ENCODE results near the gene PPIC. TPM values are rescaled to one million over a fixed set of nuclear protein-coding genes. Genes with fewer than 3 reads are reported as not detected.

Gene PPIC
- total RNA-seq, 1 experiment from 2014 or later, result 45.8 TPM

GRCh38 chr5:123035918-123036390, 571 bp downstream of the PPIC start:
- intact Hi-C loops (cut with micrococcal nuclease; ENCODE audit: unreplicated experiment), result loop anchor here (2.0 to 10.0 kb wide), 2 partner anchors 55 to 309 kb away; no protein-coding TSS in a partner anchor
- no peak for DNase-seq (ENCODE audit: low read depth, low spot score)
- Histone ChIP-seq H3K9me3 (ENCODE audit: control insufficient read depth, insufficient read depth, low read depth, low read length) (no peaks in the 10 kb centered on the region), H3K27me3 (ENCODE audit: control insufficient read depth, insufficient read depth, low read length) (no peaks in the 10 kb centered on the region), H3K27ac (ENCODE audit: low read length) (peak overlapping the region; percentile 95), H3K4me3 (ENCODE audit: low read depth in 2 of 2, low read length in 2 of 2) (peak overlapping the region; percentile 80 to 81), H3K4me1 (ENCODE audit: control insufficient read depth, insufficient read depth, low read length) (peaks cover 11% of the 10 kb centered on the region), H3K36me3 (ENCODE audit: control insufficient read depth, insufficient read depth, low read length) (no peaks in the 10 kb centered on the region; the same call in 1 of the 2 replicates)
- ChIA-PET POLR2A (no interaction called here), CTCF (interaction anchor here (0.7 kb wide), 1 partner anchor 90 kb away, joined by 3 read pairs; no protein-coding TSS in a partner anchor)
- BruUV-seq (replicated peaks), result no TSS peak
- peak; percentile 73 for ATAC-seq
- TF ChIP-seq, protein P1, sequence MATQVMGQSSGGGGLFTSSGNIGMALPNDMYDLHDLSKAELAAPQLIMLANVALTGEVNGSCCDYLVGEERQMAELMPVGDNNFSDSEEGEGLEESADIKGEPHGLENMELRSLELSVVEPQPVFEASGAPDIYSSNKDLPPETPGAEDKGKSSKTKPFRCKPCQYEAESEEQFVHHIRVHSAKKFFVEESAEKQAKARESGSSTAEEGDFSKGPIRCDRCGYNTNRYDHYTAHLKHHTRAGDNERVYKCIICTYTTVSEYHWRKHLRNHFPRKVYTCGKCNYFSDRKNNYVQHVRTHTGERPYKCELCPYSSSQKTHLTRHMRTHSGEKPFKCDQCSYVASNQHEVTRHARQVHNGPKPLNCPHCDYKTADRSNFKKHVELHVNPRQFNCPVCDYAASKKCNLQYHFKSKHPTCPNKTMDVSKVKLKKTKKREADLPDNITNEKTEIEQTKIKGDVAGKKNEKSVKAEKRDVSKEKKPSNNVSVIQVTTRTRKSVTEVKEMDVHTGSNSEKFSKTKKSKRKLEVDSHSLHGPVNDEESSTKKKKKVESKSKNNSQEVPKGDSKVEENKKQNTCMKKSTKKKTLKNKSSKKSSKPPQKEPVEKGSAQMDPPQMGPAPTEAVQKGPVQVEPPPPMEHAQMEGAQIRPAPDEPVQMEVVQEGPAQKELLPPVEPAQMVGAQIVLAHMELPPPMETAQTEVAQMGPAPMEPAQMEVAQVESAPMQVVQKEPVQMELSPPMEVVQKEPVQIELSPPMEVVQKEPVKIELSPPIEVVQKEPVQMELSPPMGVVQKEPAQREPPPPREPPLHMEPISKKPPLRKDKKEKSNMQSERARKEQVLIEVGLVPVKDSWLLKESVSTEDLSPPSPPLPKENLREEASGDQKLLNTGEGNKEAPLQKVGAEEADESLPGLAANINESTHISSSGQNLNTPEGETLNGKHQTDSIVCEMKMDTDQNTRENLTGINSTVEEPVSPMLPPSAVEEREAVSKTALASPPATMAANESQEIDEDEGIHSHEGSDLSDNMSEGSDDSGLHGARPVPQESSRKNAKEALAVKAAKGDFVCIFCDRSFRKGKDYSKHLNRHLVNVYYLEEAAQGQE (IDR thresholded peaks at IDR 0.05; ENCODE audit: insufficient read depth in 1 of 2, low read depth in 2 of 2, low read length in 1 of 2), result no peak
- peak; percentile 0; the same call in 1 of the 2 replicates for TF ChIP-seq CTCF (IDR thresholded peaks at IDR 0.05)
- in situ Hi-C loops (cut with HindIII; ENCODE audit: low pct_unique_long_range_greater_than_20kb, low sequenced_read_pairs), result no loop called here

DNA sequence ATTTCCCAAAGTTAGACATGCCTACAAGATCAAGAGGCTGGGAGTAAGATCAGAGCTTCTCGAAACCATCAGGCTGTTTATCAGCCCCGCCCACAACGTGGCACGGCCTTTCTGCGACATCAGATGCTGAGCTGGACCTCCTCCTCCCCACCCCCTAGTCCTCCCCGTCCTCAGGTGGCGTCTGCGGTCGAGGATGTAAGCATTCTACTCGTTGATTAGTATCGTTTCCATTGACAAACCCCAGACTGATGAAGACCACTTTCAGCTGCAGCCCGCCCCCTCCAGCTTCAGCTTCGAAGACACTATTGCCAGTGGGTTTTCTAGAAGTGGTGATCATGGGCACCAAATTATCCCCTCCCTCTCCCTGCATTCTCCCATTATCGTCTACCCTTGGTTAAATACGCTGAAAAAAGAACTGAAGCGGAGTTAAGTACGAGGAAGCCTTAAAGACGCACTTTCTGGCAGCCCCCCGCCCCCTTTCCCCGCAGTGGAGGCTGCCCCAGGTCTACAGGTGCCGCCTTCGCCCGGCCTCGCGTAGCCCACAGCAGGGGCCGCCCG, 1.1 kb downstream of the PPIC start:
- DNase-seq (ENCODE audit: low read depth, low spot score) (peak; percentile 27), ATAC-seq (peak; percentile 56)
- CTCF ChIA-PET, result interaction anchor here (0.6 kb wide), 1 partner anchor 382 kb away, joined by 14 read pairs; no protein-coding TSS in a partner anchor
- POLR2A ChIA-PET, result no interaction called here
- Histone ChIP-seq H3K4me1 (ENCODE audit: control insufficient read depth, insufficient read depth, low read length) (peaks cover 11% of the 10 kb centered on the region), H3K4me3 (ENCODE audit: low read depth in 2 of 2, low read length in 2 of 2) (peak overlapping the region; percentile 80 to 81), H3K9me3 (ENCODE audit: control insufficient read depth, insufficient read depth, low read depth, low read length) (no peaks in the 10 kb centered on the region), H3K27ac (ENCODE audit: low read length) (peak overlapping the region; percentile 95), H3K36me3 (ENCODE audit: control insufficient read depth, insufficient read depth, low read length) (no peaks in the 10 kb centered on the region; the same call in 1 of the 2 replicates), H3K27me3 (ENCODE audit: control insufficient read depth, insufficient read depth, low read length) (no peaks in the 10 kb centered on the region)
- intact Hi-C loops (cut with micrococcal nuclease; ENCODE audit: unreplicated experiment), result loop anchor here (10.0 kb wide), 1 partner anchor 309 kb away; no protein-coding TSS in a partner anchor
- BruUV-seq (replicated peaks), result no TSS peak
- in situ Hi-C loops (cut with HindIII; ENCODE audit: low pct_unique_long_range_greater_than_20kb, low sequenced_read_pairs), result no loop called here
- no peak for TF ChIP-seq SIN3A (IDR thresholded peaks at IDR 0.05; ENCODE audit: borderline replicate concordance, insufficient read depth, low read depth, low read length)
- TF ChIP-seq CTCF (IDR thresholded peaks at IDR 0.05), result 0 out of 2 replicates have a peak, but pooled peaks have one; percentile 14
- no peak for TF ChIP-seq TCF7L2 (IDR thresholded peaks at IDR 0.05; ENCODE audit: low read depth, low read length)
- TF ChIP-seq, protein P1 (IDR thresholded peaks at IDR 0.05; ENCODE audit: insufficient read depth in 1 of 2, low read depth in 2 of 2, low read length in 1 of 2), result no peak
- no peak for TF ChIP-seq POLR2AphosphoS5 (IDR thresholded peaks at IDR 0.05; ENCODE audit: low read depth, low read length)

Measured in Panc1 (cell line).